Left lung (tissue), 10 donors: ENCODE measurements around the gene WDR90. TPM values are rescaled to one million over a fixed set of nuclear protein-coding genes. Genes with fewer than 3 reads are reported as not detected.
A peak's percentile ranks its signal among the peaks of the same experiment; 100 is the strongest.

Experiments
- ATAC-seq: fragments of 200-7000 bp; cut with Tn5 transposase; one replicate; pipeline ENCODE4 v1.9.1; 2020; ENCODE audit warnings: moderate library complexity
- DNase-seq, 4 donors: peaks; one replicate each; pipeline ENCODE4 v3.0.0-alpha.2; 2013 to 2020
- H3K27ac ChIP-seq, 2 donors: fragments of 200-600 bp; sonication (generic) in 1 of 2; one replicate each; pipeline versions ENCODE4 v1.5.0 to v1.8.0; 2020 to 2021
- H3K27me3 ChIP-seq, 2 donors: fragments of 200-600 bp; sonication (generic) in 1 of 2; one replicate each; pipeline versions ENCODE4 v1.5.0 to v1.8.0; 2020 to 2021
- H3K36me3 ChIP-seq, 2 donors: fragments of 200-600 bp; sonication (generic) in 1 of 2; one replicate each; pipeline versions ENCODE4 v1.5.0 to v1.8.0; 2020 to 2021
- H3K4me1 ChIP-seq, 2 donors: fragments of 200-600 bp; one replicate each; pipeline ENCODE4 v1.8.0; 2021
- H3K4me3 ChIP-seq, 2 donors: fragments of 200-600 bp; sonication (generic) in 1 of 2; one replicate each; pipeline versions ENCODE4 v1.5.0 to v1.8.0; 2020 to 2021; ENCODE audit warnings: mild to moderate bottlenecking in 1 of 2
- H3K9me3 ChIP-seq, 2 donors: fragments of 200-600 bp; sonication (generic) in 1 of 2; one replicate each; pipeline versions ENCODE4 v1.5.0 to v1.8.0; 2020 to 2021
- intact Hi-C, 2 donors: fragments of 100-400 bp; cut with DNase I; formaldehyde crosslinking; loops; one replicate each; pipeline versions ENCODE4 v1.11.2 to v1.14.2; 2022
- polyA plus RNA-seq, 6 donors: library from polyadenylated mRNA; unstranded; fragments of 120-200 nt; gene quantifications; one replicate each; pipeline ENCODE4 v1.2.1, GENCODE V29; 2013; ENCODE audit not compliant: insufficient read length in 6 of 6
- total RNA-seq, 2 donors: library from RNA; stranded (reverse); fragmentation: NEBNext Ultra II Directional; extraction: Animal tissue kit (Norgen Biotek cat#: 25700); gene quantifications; one replicate each; pipeline ENCODE4 v1.2.1, GENCODE V29; 2021
- TF ChIP-seq, protein P1 (sequence below), 2 donors: fragments of 200-600 bp; sonication (generic) in 1 of 2; IDR thresholded peaks; one replicate each; pipeline versions ENCODE4 v1.5.0 to v1.8.0; 2021; ENCODE audit warnings: antibody characterized with exemption in 2 of 2
- donor health status: DM: no; HTN: yes; CAD: no.
- donor health status: DM: no; HTN: no; CAD: no.

Gene WDR90
- total and polyA plus RNA-seq, 8 donors, result 27.3 to 63.0 (median 41.4) TPM

DNA sequence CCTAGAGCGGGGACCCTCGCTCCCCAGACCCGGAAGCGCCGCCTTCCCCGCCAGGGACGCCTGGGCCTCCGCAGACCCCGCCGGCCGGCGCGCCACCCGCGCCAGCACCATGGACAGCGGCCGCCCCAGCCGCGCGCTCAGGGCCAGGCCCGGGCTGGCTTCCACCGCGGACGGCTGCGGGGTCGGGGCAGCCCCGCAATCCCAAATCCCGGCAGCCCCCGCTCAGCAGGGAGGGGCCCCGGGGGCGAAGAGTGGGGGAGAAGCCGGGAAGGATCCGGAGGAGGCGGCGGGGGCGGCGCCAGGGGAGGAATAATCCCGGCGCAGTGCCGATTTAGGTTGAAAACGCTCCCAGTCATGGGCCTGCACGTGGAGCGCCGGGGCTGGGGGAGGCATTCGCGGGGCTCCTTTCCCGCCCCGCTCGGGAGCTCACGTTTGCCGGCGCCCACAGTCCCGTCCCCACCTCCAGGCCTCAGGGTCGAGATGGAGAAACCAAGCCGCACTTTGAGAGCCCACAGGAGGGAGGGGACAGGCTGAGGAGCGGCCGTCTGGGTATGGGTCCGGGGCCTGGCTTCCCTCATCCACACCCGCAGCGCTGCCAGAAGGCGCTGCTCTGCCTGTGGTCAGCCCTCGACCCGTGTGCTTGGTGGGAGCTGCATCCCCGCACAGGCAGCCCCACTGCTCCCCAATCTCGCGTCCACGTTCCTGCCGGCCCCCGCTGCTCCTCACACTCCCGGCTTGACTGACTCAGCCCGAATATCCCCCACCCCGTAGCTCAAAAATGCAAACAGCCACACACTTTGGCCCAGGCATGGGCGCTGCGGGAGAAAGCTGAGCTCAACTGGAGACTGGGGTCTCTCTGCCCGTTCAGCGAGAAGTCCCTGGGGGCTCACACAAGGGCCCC, 51.8 kb downstream of the WDR90 start:
- Histone ChIP-seq H3K27ac (no peak overlapping the region), H3K4me1 (peaks cover 1 to 5% of the 10 kb centered on the region in 2 donors), H3K9me3 (no peaks in the 10 kb centered on the region), H3K27me3 (peaks cover 61 to 98% of the 10 kb centered on the region in 2 donors), H3K4me3 (no peak overlapping the region), H3K36me3 (no peaks in the 10 kb centered on the region)
- TF ChIP-seq, protein P1, sequence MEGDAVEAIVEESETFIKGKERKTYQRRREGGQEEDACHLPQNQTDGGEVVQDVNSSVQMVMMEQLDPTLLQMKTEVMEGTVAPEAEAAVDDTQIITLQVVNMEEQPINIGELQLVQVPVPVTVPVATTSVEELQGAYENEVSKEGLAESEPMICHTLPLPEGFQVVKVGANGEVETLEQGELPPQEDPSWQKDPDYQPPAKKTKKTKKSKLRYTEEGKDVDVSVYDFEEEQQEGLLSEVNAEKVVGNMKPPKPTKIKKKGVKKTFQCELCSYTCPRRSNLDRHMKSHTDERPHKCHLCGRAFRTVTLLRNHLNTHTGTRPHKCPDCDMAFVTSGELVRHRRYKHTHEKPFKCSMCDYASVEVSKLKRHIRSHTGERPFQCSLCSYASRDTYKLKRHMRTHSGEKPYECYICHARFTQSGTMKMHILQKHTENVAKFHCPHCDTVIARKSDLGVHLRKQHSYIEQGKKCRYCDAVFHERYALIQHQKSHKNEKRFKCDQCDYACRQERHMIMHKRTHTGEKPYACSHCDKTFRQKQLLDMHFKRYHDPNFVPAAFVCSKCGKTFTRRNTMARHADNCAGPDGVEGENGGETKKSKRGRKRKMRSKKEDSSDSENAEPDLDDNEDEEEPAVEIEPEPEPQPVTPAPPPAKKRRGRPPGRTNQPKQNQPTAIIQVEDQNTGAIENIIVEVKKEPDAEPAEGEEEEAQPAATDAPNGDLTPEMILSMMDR (IDR thresholded peaks at IDR 0.05), result no peak
- DNase-seq (peak in 1 of 4 donors; percentile 50), ATAC-seq (peak; percentile 76)
- intact Hi-C loops, result no loop called here

DNA sequence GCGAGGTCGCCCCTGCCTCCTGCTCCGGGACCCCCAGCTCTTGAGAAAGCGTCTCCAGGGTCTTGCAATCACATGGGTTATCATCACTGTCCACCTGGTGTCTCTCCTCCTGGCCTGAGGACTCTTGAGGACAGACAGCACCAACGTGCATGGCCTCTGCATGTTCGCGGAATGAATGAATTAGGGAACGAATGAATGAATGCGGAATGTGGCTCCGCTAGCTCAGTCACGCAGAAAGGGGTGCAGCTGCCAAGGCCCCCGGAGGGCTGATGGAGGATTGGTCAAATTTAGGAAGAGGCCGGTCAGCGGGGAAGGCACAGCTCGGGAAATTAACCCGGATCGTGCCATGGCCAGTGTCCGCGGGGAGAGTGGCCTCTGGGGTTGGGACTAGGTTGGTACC, 53.2 kb downstream of the WDR90 start:
- H3K27me3 ChIP-seq, result peaks cover 70 to 98% of the 10 kb centered on the region in 2 donors
- TF ChIP-seq, protein P1 (IDR thresholded peaks at IDR 0.05), result no peak
- H3K9me3 ChIP-seq, result no peaks in the 10 kb centered on the region
- intact Hi-C loops, result no loop called here
- no peaks in the 10 kb centered on the region for H3K4me1 ChIP-seq
- ATAC-seq (no peak), DNase-seq (no peak)
- H3K36me3 ChIP-seq, result no peaks in the 10 kb centered on the region
- H3K27ac ChIP-seq, result no peak overlapping the region
- no peak overlapping the region for H3K4me3 ChIP-seq

DNA sequence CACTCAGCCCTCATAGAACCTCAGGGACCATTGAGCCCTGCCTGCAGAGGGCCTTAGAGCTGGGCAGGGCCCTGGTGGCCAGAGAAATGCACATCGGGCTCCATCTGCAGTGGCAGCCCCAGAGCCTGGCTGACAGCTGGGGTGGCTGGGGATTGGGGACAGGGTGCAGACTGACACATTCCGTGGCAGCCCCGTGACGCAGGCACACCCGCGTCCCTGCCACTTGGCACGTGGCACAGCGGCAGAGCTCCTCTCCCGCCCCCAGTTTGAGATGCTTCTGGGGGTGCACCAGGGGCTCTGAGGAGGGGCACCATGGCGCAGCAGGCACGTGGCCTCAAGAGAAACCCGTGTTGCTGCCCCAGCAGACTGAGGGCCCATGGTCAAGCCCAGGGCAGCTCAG, 54.2 kb downstream of the WDR90 start:
- H3K4me3 ChIP-seq, result no peak overlapping the region
- intact Hi-C loops, result no loop called here

DNA sequence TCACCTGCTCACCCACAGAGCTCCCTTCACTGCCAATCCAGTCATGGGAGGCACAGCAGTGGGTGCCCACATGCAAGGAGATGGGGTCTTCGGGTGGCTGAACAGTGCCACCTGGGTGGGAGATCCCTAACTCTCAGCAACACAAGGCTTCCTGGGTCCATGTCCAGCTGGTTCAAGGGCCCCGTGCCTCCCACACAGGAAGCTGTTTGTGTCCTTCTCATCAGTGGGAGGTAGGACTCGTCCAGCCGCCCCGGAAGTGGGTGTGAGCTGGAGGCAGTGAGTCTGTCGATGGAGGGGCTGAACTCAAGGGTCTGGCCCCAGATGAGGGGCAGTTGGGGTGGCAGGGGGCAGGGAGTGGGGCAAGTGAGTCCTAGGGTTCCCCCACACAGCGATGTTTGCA, 54.9 kb downstream of the WDR90 start:
- H3K27ac ChIP-seq, result no peak overlapping the region
- H3K9me3 ChIP-seq, result no peaks in the 10 kb centered on the region
- H3K4me1 ChIP-seq, result no peaks in the 10 kb centered on the region
- H3K4me3 ChIP-seq, result no peak overlapping the region
- H3K36me3 ChIP-seq, result no peaks in the 10 kb centered on the region
- intact Hi-C loops, result no loop called here
- TF ChIP-seq, protein P1 (IDR thresholded peaks at IDR 0.05), result no peak
- no peak for ATAC-seq
- H3K27me3 ChIP-seq, result peaks cover 70 to 99% of the 10 kb centered on the region in 2 donors
- DNase-seq, result no peak

More for the DNA sequence above, 54.2 kb downstream of the WDR90 start:
- H3K36me3 ChIP-seq, result no peaks in the 10 kb centered on the region
- no peaks in the 10 kb centered on the region for H3K4me1 ChIP-seq
- no peak for DNase-seq
- TF ChIP-seq, protein P1 (IDR thresholded peaks at IDR 0.05), result no peak
- ATAC-seq, result no peak
- no peak overlapping the region for H3K27ac ChIP-seq
- H3K9me3 ChIP-seq, result no peaks in the 10 kb centered on the region
- H3K27me3 ChIP-seq, result peaks cover 70 to 98% of the 10 kb centered on the region in 2 donors

DNA sequence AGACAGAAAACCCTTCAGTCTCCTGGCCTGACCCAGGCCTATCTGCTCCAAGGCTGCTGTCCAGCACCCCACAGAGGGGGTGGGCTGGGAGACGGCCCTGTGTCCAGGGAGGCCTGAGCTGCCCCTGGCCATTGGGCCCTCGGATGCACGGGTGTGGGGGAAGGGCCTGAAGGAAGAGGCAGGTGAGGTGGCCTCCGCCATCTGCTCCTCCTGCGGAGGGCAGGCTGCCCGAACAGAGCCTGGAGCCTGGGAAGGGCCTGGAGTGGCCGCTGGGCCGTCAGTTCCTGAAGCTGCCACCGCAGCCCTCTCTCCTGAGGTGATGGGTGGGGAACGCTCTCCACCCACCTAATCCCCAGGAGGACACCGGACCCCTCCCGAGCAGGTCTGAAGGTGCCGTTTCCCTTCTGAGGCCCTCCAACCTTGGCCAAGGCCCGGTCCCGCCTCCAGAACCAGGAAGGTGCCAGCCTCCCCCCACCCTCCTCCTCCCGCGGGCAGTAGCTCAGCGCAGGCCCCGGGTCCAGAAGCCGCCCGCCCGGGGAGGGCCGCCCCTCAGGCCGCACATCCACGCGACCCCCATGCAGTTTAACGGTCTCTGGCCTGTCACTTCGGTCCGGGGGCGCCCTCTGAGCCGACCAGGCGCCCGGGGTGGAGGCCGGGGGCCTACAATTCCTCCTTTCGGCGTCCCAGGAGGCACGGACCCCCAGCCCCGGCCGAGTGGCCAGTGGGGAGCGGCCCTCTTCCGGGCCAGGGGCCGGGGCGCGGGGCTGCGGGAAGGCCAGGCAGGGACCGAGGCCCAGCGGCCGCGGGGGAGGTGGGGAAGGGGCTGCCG, 55.6 kb downstream of the WDR90 start:
- Histone ChIP-seq H3K4me1 (no peaks in the 10 kb centered on the region), H3K36me3 (no peaks in the 10 kb centered on the region), H3K4me3 (no peak overlapping the region), H3K9me3 (no peaks in the 10 kb centered on the region), H3K27ac (no peak overlapping the region), H3K27me3 (peaks cover 67 to 99% of the 10 kb centered on the region in 2 donors)
- TF ChIP-seq, protein P1 (IDR thresholded peaks at IDR 0.05), result no peak
- DNase-seq (no peak), ATAC-seq (no peak)
- intact Hi-C loops, result no loop called here
